ENCODE data around the gene GRIN2A.

The GRIN2A gene

GRCh38 chr16:9860876-9861275 lies 321.4 kb downstream of the GRIN2A start:
- TF ChIP-seq CTCF (IDR thresholded peaks at IDR 0.05; ENCODE audit: insufficient read depth, low read length, poor library complexity, severe bottlenecking) = no peak
- Histone ChIP-seq H3K4me3 (replicated peaks; ENCODE audit: low read depth, low read length) (no peak overlapping the region), H3K27me3 (replicated peaks; ENCODE audit: control insufficient read depth, insufficient read depth, low read length) (no peaks in the 10 kb centered on the region; the same call in 1 of the 2 replicates), H3K36me3 (ENCODE audit: control insufficient read depth, insufficient read depth, low read length) (no peaks in the 10 kb centered on the region)
- no peak for DNase-seq (ENCODE audit: extremely low read depth, insufficient read length)

GRCh38 chr16:9859701-9860327 lies 322.4 kb downstream of the GRIN2A start:
- Histone ChIP-seq H3K4me3 (replicated peaks; ENCODE audit: low read depth, low read length) (no peak overlapping the region), H3K27me3 (replicated peaks; ENCODE audit: control insufficient read depth, insufficient read depth, low read length) (no peaks in the 10 kb centered on the region; the same call in 1 of the 2 replicates), H3K36me3 (ENCODE audit: control insufficient read depth, insufficient read depth, low read length) (no peaks in the 10 kb centered on the region)
- DNase-seq (ENCODE audit: extremely low read depth, insufficient read length) = no peak
- no peak for TF ChIP-seq CTCF (IDR thresholded peaks at IDR 0.05; ENCODE audit: insufficient read depth, low read length, poor library complexity, severe bottlenecking)

GRCh38 chr16:9854675-9855074 lies 327.6 kb downstream of the GRIN2A start:
- DNase-seq (ENCODE audit: extremely low read depth, insufficient read length) = no peak
- TF ChIP-seq CTCF (IDR thresholded peaks at IDR 0.05; ENCODE audit: insufficient read depth, low read length, poor library complexity, severe bottlenecking) = no peak
- no peaks in the 10 kb centered on the region for H3K27me3 ChIP-seq (replicated peaks; ENCODE audit: control insufficient read depth, insufficient read depth, low read length)
- H3K36me3 ChIP-seq (ENCODE audit: control insufficient read depth, insufficient read depth, low read length) = no peaks in the 10 kb centered on the region
- no peak overlapping the region for H3K4me3 ChIP-seq (replicated peaks; ENCODE audit: low read depth, low read length)

GRCh38 chr16:9852003-9852402 lies 330.2 kb downstream of the GRIN2A start:
- no peak for TF ChIP-seq CTCF (IDR thresholded peaks at IDR 0.05; ENCODE audit: insufficient read depth, low read length, poor library complexity, severe bottlenecking)
- Histone ChIP-seq H3K4me3 (replicated peaks; ENCODE audit: low read depth, low read length) (no peak overlapping the region), H3K36me3 (ENCODE audit: control insufficient read depth, insufficient read depth, low read length) (no peaks in the 10 kb centered on the region), H3K27me3 (replicated peaks; ENCODE audit: control insufficient read depth, insufficient read depth, low read length) (no peaks in the 10 kb centered on the region)
- DNase-seq (ENCODE audit: extremely low read depth, insufficient read length) = no peak

GRCh38 chr16:9850817-9851216 lies 331.4 kb downstream of the GRIN2A start:
- no peak for TF ChIP-seq CTCF (IDR thresholded peaks at IDR 0.05; ENCODE audit: insufficient read depth, low read length, poor library complexity, severe bottlenecking)
- H3K27me3 ChIP-seq (replicated peaks; ENCODE audit: control insufficient read depth, insufficient read depth, low read length) = no peaks in the 10 kb centered on the region
- no peaks in the 10 kb centered on the region for H3K36me3 ChIP-seq (ENCODE audit: control insufficient read depth, insufficient read depth, low read length)
- DNase-seq (ENCODE audit: extremely low read depth, insufficient read length) = no peak
- H3K4me3 ChIP-seq (replicated peaks; ENCODE audit: low read depth, low read length) = no peak overlapping the region
